ENCODE results near the gene TMEM8B. TPM values are rescaled to one million over a fixed set of nuclear protein-coding genes. Genes with fewer than 3 reads are reported as not detected.
"Not testable (repeated sequence)": the region's sequence is repeated elsewhere in the genome, so short reads cannot be mapped to it uniquely, and the experiment has no call there.

The TMEM8B gene
- total RNA-seq, 4 donors from 2014 or later: 7.8 to 21.3 (median 9.6) TPM

DNA sequence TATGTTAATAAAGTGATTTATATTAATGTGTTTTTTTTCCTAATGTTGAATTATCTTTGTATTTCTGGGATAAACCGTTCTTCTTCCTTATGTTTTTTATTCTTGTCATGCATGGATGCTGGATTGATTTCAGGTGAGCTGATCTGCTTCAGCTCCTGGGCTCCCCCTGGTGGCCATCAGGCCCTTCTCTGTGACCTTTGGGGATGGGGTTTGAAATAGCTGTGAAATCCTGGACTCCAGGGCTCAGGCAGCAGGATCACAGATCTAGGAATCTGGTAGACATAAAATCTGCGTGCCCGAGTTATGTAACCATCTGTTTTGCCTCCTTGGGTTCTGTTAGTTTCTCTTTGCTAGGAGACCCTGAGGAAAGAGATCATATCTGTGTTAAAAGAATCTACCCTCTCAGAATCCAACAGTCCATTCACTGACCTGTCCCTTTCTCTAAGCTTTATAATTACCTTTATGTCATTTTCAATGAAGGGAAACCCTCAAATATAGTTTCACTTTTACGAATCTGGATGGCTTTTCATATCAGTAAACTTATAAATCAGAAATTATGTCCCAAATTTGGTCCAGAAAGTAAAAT lies 53.3 kb downstream of the TMEM8B start:
- TF ChIP-seq EP300 (IDR thresholded peaks at IDR 0.05; ENCODE audit: low read depth) (no peak), POLR2AphosphoS5 (IDR thresholded peaks at IDR 0.05) (no peak), POLR2A (IDR thresholded peaks at IDR 0.05) (no peak)
- TF ChIP-seq, protein P1, sequence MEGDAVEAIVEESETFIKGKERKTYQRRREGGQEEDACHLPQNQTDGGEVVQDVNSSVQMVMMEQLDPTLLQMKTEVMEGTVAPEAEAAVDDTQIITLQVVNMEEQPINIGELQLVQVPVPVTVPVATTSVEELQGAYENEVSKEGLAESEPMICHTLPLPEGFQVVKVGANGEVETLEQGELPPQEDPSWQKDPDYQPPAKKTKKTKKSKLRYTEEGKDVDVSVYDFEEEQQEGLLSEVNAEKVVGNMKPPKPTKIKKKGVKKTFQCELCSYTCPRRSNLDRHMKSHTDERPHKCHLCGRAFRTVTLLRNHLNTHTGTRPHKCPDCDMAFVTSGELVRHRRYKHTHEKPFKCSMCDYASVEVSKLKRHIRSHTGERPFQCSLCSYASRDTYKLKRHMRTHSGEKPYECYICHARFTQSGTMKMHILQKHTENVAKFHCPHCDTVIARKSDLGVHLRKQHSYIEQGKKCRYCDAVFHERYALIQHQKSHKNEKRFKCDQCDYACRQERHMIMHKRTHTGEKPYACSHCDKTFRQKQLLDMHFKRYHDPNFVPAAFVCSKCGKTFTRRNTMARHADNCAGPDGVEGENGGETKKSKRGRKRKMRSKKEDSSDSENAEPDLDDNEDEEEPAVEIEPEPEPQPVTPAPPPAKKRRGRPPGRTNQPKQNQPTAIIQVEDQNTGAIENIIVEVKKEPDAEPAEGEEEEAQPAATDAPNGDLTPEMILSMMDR (IDR thresholded peaks at IDR 0.05): peak; percentile 92 to 98 (median 97)
- in situ Hi-C loops (cut with MboI; ENCODE audit: low pct_ligation_motif_present in 1 of 4, low pct_unique_long_range_greater_than_20kb in 1 of 4, low sequenced_read_pairs in 3 of 4): loop anchor here in 2 of 4 donors (5.0 to 10.0 kb wide), 2 partner anchors 88 to 95 kb away; partner anchors contain the start of gene NPR2 (in 1 of the 2)
- DNase-seq: peak; percentile 90

DNA sequence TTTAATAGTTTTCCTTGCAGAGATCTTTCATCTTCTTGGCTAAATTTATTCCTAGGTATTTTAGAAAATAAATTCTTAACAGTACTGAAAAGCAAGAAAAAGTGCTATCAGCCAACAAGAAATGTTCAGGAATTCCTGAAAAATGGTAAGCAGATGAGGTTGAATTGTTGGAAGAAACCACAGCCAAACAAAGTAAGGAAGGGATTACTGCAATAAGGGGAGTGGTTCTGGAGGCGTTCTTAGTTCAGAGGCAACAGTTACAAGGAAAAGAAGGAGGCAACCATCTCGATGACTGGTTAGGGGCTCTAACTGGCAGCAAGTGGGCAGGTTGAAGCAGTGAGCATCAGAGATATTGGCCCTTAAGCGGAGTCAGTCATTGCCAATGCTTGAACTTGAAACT lies 54.0 kb downstream of the TMEM8B start:
- H3K36me3 ChIP-seq: no peaks in the 10 kb centered on the region
- no peaks in the 10 kb centered on the region for H3K4me1 ChIP-seq
- TF ChIP-seq POLR2A (IDR thresholded peaks at IDR 0.05): no peak
- no peak for TF ChIP-seq POLR2AphosphoS5 (IDR thresholded peaks at IDR 0.05)
- TF ChIP-seq, protein P1 (IDR thresholded peaks at IDR 0.05): no peak
- no peak for TF ChIP-seq EP300 (IDR thresholded peaks at IDR 0.05; ENCODE audit: low read depth)
- H3K27me3 ChIP-seq: peaks cover 5% of the 10 kb centered on the region
- intact Hi-C loops (cut with DNase I; ENCODE audit: low total_unique reads): loop anchor here (2.0 kb wide), 1 partner anchor 96 kb away; no protein-coding TSS in a partner anchor
- H3K27ac ChIP-seq: no peak overlapping the region
- no peak overlapping the region for H3K4me3 ChIP-seq
- H3K9me3 ChIP-seq: no peaks in the 10 kb centered on the region
- in situ Hi-C loops (cut with MboI; ENCODE audit: low pct_ligation_motif_present in 1 of 4, low pct_unique_long_range_greater_than_20kb in 1 of 4, low sequenced_read_pairs in 3 of 4): loop anchor here in 2 of 4 donors (5.0 to 10.0 kb wide), 2 partner anchors 88 to 96 kb away; partner anchors contain the start of gene NPR2 (in 1 of the 2)
- no peak for DNase-seq
- 54 to 59% methylated on average over 3 of the region's 3 CpGs for WGBS, 2 donors (ENCODE audit: low coverage in 1 of 2)

More for the DNA sequence above, 53.3 kb downstream of the TMEM8B start:
- Histone ChIP-seq H3K36me3 (no peaks in the 10 kb centered on the region), H3K27ac (no peak overlapping the region), H3K27me3 (peaks cover 5% of the 10 kb centered on the region), H3K9me3 (no peaks in the 10 kb centered on the region), H3K4me3 (no peak overlapping the region), H3K4me1 (no peaks in the 10 kb centered on the region)
- WGBS, 2 donors (ENCODE audit: low coverage in 1 of 2): 1% methylated on average over 4 of the region's 4 CpGs
- intact Hi-C loops (cut with DNase I; ENCODE audit: low total_unique reads): loop anchor here (2.0 kb wide), 1 partner anchor 96 kb away; no protein-coding TSS in a partner anchor

DNA sequence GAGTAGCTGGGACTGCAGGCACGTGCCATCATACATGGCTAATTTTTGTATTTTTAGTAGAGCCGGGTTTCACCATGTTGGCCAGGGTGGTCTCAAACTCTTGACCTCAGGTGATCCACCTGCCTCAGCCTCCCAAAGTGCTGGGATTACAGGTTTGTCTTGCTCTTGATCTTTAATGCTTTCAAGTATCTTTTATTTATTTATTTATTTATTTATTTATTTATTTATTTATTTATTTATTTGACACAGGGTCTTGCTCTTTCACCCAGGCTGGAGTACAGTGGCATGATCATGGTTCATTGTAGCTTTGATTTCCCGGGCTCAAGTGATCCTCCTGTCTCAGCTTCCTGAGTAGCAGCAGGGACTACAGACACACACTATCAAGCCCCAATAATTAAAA lies 55.9 kb downstream of the TMEM8B start:
- H3K27me3 ChIP-seq; DNase-seq; H3K4me3 ChIP-seq; H3K27ac ChIP-seq; H3K36me3 ChIP-seq; H3K9me3 ChIP-seq; intact Hi-C loops (cut with DNase I; ENCODE audit: low total_unique reads); H3K4me1 ChIP-seq: not testable (repeated sequence)
- 83 to 84% methylated on average over 1 to 3 of the region's 3 CpGs for WGBS, 2 donors (ENCODE audit: low coverage in 1 of 2)
- in situ Hi-C loops (cut with MboI; ENCODE audit: low pct_ligation_motif_present in 1 of 4, low pct_unique_long_range_greater_than_20kb in 1 of 4, low sequenced_read_pairs in 3 of 4): loop anchor here in 2 of 4 donors (5.0 to 10.0 kb wide), 2 partner anchors 90 to 98 kb away; partner anchors contain the start of gene NPR2 (in 1 of the 2)

DNA sequence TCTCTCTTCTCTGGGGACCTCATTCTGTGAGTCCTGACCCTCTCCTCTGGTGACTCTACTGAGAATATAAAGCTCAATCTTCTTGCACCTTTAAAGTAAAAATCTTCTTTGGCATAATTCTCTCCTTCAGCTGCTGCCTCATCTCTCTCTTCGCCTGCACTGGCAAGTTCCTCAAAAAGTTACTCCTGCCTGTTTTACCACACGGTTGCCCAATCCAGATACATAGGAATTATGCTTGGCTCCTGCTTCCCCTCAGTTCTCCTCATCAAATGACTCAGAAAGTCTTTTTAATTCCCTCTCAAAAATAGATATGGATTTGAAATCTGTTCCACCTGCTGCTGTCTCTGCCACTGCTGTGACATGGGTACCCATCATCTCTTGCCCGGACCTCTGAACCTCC lies 62.6 kb downstream of the TMEM8B start:
- 80 to 92% methylated on average over 3 of the region's 3 CpGs for WGBS, 2 donors (ENCODE audit: low coverage in 1 of 2)
- Histone ChIP-seq H3K4me3 (no peak overlapping the region), H3K36me3 (no peaks in the 10 kb centered on the region), H3K27ac (no peak overlapping the region), H3K4me1 (no peaks in the 10 kb centered on the region), H3K9me3 (no peaks in the 10 kb centered on the region), H3K27me3 (peaks cover 11% of the 10 kb centered on the region)
- in situ Hi-C loops (cut with MboI; ENCODE audit: low pct_ligation_motif_present in 1 of 4, low pct_unique_long_range_greater_than_20kb in 1 of 4, low sequenced_read_pairs in 3 of 4) (loop anchor here in 1 of 4 donors (10.0 kb wide), 1 partner anchor 97 kb away; the partner anchor contains the start of gene NPR2), intact Hi-C loops (cut with DNase I; ENCODE audit: low total_unique reads) (no loop called here)
- TF ChIP-seq EP300 (IDR thresholded peaks at IDR 0.05; ENCODE audit: low read depth): no peak
- TF ChIP-seq, protein P1 (IDR thresholded peaks at IDR 0.05): no peak
- no peak for TF ChIP-seq POLR2A (IDR thresholded peaks at IDR 0.05)
- no peak for TF ChIP-seq POLR2AphosphoS5 (IDR thresholded peaks at IDR 0.05)
- DNase-seq: no peak

Measured in transverse colon (tissue), 4 donors.